Neural cell (in vitro differentiated cells): Measurements from ENCODE around the gene CCDC126.
"Not testable (repeated sequence)": the region's sequence is repeated elsewhere in the genome, so short reads cannot be mapped to it uniquely, and the experiment has no call there.

Experiments used
- CTCF ChIP-seq: fragments of 450-650 bp; IDR thresholded peaks from 2 replicates; pipeline ENCODE4 v1.5.1; 2014; ENCODE audit warnings: antibody characterized with exemption, mild to moderate bottlenecking, moderate library complexity; ENCODE audit not compliant: poor library complexity, severe bottlenecking
- EP300 ChIP-seq: fragments of 450-650 bp; conservative IDR thresholded peaks from 2 replicates; pipeline ENCODE4 v1.6.1; 2014; ENCODE audit warnings: antibody characterized with exemption, mild to moderate bottlenecking, moderate library complexity; ENCODE audit not compliant: poor library complexity, severe bottlenecking
- EZH2 ChIP-seq: fragments of 200-600, 300-800 bp; shearing (Covaris generic), sonication (generic); IDR thresholded peaks from 2 replicates; pipeline ENCODE4 v1.6.1; 2014; ENCODE audit warnings: antibody characterized with exemption, low read length, borderline replicate concordance, mild to moderate bottlenecking; ENCODE audit not compliant: insufficient read depth, poor library complexity, severe bottlenecking
- MXI1 ChIP-seq: fragments of 450-650 bp; conservative IDR thresholded peaks from 2 replicates; pipeline ENCODE4 v1.6.1; 2014; ENCODE audit warnings: antibody characterized with exemption, mild to moderate bottlenecking; ENCODE audit not compliant: poor library complexity, severe bottlenecking
- POLR2AphosphoS5 ChIP-seq: IDR thresholded peaks from 2 replicates; pipeline ENCODE4 v1.6.1; 2012
- REST ChIP-seq: IDR thresholded peaks from 2 replicates; pipeline ENCODE4 v1.6.1; 2012; ENCODE audit warnings: borderline replicate concordance
- SMC3 ChIP-seq: fragments of 450-650 bp; conservative IDR thresholded peaks from 2 replicates; pipeline ENCODE4 v1.6.1; 2014; ENCODE audit warnings: antibody characterized with exemption, mild to moderate bottlenecking, moderate library complexity; ENCODE audit not compliant: poor library complexity
- TAF1 ChIP-seq: IDR thresholded peaks from 2 replicates; pipeline ENCODE4 v1.6.1; 2012; ENCODE audit warnings: low read depth

GRCh38 chr7:23581975-23582374, 15.2 kb upstream of the CCDC126 start:
- TF ChIP-seq MXI1, CTCF, TAF1, EZH2, POLR2AphosphoS5, REST, EP300, SMC3: not testable (repeated sequence)
